ENCODE measurements around the gene SKOR1.
A peak's percentile ranks its signal among the peaks of the same experiment; 100 is the strongest.

Gene SKOR1

GRCh38 chr15:67832897-67833709 lies 7.8 kb downstream of the SKOR1 start:
- no peak for DNase-seq

DNA sequence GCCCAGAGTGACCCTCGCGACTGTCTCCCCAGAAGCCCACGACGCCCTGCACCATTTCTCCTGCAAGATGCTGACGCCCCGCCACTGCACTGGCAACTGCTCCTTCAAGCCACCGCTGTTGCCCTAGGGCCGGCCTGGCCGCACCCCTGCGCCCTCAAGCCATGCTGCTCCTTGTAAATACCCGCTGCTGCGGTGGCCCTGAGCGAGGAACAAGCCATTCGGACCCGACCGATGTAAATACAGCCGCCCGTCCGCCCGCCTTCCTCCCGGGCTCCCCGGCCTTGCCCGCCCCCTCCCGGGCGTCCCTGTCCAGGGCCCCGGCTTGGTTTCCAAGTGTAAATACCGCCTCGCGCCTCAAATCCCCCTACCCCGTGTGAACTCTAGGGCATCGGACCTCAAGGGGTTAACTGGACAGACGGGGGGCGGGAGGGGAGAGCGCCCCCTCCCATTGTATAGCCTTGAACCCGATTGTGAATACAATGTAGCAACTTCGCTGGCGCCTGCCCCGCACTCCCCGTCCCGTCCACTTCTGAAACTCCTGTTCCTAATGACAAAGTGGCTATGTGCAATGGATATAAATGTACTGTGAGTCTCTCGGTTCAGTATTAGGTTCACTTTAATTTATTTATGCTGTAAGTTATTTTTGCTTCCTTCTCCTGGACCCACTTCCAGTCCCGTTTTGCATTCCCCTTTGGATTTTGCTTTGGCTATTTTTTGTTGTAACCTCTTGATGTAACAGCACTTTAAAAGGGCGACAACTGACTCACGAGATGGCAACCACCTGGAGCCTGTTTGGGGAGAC lies 8.6 kb downstream of the SKOR1 start:
- DNase-seq: no peak

DNA sequence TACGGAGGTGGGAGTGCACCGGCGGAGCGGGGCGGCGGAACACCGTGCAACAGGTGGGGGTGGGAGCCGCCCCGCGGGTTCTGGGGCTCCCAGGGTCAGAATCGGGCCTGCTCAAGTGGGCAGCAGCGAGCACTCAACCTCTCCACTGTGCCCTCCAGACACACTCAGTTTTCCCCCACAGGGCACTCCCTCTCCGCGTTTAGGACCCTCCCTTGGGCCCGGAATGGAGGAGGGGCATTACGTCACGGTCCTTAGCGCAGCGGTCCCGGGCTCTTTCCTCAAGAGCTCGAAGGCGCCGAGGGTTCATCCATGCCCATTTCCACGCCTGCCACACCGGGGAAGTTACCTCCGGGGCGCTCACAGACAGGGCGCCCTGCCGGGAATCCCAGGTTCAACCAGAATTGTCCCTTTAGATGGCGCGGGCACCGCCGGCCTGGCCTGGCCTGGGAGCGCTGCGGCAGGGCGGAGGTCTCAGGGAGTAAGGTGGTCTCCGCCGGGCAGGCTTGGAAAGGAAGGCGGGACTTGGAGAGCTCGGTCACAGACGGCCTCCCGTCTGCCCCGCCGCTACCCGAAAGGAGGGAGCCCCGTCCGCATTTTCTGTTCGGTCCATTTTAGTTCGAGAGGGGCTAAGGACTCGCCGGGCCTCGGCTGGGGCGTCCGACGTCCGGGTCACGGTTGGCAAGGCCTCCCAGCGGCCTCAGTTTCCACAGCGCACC lies 9.4 kb downstream of the SKOR1 start:
- DNase-seq: no peak

DNA sequence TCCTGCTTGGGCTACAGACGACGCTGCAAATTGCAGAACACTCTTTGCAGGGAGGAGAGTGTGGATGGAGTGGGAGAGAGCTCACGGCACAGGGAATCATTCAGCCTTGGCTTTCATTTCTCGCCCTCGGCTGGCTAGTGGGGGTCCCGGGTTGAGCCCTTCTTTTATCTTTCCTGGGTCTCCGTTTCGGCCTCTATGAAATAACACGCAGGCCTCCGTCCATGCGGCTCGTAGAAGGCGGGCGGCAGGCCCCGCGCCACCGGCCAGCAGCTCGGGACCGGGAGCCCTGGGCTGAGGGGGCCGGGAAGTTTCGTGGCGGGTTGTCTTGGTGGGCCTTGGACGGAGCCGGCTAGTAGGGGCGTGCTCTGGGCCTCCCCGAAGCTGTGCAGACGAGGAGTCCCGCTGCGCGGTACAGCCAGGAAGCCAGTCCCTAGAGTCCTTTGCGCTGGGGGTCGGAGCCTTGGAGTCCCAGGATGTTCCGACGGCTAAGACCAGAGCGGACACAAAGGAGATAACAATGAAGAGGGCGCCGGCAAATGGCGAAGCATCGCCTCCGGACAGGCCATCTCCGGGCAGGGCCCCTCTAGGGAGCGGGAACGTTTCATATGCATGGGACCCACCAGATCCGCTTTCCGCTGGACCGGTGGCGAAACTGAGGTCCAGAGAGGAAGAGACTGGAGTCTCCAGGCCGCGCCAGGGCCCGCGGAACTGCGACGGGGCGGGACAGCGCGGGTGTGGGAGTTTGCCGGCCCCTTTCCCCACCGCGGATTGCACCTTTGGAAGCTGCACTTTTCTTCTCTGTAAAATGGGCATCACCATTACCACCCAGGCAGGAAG lies 10.2 kb downstream of the SKOR1 start:
- DNase-seq: no peak

GRCh38 chr15:67836134-67836455 lies 10.8 kb downstream of the SKOR1 start:
- no peak for DNase-seq

DNA sequence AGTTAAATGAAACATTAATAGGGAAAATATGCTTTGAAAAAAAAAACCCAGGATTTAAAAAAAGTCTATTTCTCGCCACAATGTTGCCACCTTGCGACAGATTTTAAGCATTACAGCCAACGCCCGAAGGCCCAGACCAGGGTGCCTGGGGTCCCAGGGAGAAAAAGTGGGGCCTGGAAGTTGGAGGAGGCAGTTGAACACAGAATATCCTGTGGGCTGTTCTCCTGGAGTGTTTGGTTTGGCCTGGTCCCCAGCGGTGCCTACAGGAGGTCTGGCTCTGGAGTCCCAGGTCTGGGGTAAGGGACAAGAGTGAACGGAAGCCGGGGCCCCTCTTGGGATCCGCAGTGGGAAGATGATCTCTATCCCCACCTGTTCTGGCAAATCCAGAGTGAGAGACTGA lies 11.2 kb downstream of the SKOR1 start:
- peak; percentile 10 to 32 for DNase-seq

DNA sequence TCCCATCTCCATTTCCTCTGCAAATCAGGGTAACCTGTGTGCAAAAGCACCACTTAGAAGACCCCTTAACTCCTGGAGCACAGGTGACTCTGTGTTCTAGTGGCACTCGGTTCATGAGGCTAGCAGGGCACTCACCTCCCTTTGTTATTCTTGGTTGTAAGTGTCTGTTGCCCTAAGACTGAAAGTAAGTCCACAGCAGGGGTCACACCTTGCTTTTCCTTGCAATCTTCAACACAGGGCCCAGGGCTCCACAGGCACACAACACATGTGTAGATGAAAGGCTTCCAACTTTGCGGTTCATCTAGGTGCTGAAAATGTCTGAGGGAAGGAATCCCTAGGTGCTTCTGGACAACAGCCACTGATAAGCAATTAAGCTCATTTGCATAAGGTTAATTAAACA lies 11.6 kb downstream of the SKOR1 start:
- DNase-seq: no peak

- DNase-seq: peak; percentile 62 to 63
These were observed 13.6 kb downstream of the SKOR1 start for GRCh38 chr15:67838789-67839332.

- DNase-seq: peak; percentile 42 to 57
These were observed 14.2 kb downstream of the SKOR1 start for GRCh38 chr15:67839499-67839928.

GRCh38 chr15:67839929-67840748 lies 14.8 kb downstream of the SKOR1 start, which contains the start of gene RNU6-1:
RNU6-1 (minus strand) TSS chr15:67840045.
- DNase-seq: peak; percentile 93 to 94

DNA sequence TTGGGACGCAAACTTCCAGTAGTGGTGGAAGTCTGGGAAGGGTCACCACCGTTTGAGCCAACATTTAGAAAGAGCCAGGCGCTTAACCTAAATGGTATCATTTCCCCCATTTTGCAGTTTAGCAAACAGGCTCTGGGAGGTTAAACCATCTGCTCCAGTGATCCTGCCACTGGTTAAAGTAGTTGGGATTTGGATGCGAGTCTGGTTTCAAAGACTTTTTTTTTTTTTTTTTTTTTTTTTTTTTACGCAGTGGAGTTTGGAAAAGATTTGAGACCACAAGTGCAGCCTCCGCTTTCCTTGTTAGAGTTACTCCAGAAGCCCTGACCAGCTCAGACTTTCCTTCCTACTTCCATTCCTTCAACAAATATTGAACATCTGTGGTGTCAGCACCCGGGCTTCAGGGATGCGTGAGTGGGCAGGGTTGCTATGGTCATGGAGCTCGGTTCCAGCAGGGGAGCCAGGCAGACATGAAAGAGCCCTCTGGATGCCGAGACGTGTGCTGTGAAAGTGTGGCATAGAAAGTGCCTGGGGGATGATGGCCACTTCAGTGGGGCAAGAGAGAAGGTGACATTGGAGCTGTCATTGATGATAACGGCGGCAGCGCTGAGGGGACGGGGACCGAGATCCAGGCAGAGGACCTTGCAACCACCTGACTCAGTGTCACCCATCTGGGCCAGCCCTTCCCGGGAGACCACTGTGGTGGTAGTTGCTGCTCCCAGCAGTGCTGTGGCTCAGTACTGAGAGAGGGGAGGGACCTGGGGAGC lies 15.6 kb downstream of the SKOR1 start:
- peak; percentile 11 to 18 for DNase-seq

GRCh38 chr15:67841513-67841762 lies 16.1 kb downstream of the SKOR1 start:
- no peak for DNase-seq

GRCh38 chr15:67843092-67843501 lies 17.8 kb downstream of the SKOR1 start:
- no peak for DNase-seq

- no peak for DNase-seq
These were observed 18.5 kb downstream of the SKOR1 start for GRCh38 chr15:67843571-67844387.

- DNase-seq: no peak
These were observed 20.7 kb downstream of the SKOR1 start for GRCh38 chr15:67845974-67846373.

- DNase-seq: no peak
These were observed 24.2 kb downstream of the SKOR1 start for GRCh38 chr15:67849538-67849937.

DNA sequence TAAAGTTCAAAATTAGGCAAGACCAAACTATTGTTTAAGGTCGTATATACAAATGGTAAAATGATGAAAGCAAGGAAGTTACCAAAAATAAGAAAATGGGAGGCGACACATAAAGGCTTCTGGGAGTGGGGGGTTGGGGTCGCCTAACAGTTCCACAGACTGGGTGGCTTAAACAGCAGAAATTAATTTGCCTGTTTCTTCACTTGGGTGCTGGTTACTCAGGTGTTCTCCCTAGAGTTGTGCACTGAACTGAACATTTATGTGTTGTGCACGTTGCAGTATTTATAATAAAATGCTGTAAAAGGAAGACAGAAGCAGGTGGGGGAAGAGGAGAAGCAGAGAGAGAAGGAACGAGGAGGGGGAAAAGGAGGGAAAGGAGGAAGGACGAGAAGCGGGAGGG lies 25.0 kb downstream of the SKOR1 start:
- no peak for DNase-seq

DNA sequence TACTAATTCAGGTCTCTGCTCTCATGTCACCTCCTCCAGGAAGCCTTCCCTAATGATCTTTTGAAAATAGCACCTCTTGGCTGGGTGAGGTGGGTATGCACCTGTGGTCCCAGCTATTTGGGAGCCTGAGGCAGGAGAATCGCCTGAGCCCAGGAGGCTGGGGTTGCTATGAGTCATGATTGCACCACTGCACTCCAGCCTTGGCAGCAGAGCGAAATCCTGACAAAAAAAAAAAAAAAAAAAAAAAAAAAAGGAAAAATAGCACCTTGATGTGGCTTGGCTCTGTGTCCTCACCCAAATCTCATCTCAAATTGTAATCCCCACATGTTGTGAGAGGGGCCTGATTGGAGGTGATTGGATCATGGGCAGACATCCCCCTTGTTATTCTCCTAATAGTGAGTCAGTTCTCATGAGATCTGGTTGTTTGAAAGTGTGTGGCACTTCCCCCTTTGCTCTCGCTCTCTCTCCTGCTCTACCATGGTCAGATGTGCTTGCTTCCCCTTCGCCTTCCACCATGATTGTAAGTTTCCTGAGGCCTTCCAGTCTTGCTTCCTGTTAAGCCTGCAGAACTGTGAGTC lies 25.8 kb downstream of the SKOR1 start:
- DNase-seq: peak; percentile 33 to 53

DNA sequence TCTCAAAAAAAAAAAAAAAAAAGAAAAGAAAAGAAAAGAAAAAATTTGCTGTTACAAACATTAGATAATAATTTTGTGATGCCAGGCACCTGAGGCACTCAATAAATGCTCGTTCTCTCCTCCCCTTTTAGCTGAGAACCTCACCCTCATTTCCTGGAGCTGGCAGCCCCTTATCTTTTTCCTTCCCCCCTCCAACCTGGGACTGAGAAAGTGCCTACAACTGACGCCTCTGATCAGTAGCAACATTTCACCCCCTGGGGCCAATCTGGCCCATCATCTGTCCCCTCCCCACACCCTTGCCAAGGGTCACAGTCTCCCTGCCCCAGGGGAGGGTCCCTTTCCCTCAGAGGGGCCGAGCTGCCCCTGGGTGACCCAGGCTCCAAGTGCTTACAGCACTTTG lies 27.1 kb downstream of the SKOR1 start:
- no peak for DNase-seq

DNA sequence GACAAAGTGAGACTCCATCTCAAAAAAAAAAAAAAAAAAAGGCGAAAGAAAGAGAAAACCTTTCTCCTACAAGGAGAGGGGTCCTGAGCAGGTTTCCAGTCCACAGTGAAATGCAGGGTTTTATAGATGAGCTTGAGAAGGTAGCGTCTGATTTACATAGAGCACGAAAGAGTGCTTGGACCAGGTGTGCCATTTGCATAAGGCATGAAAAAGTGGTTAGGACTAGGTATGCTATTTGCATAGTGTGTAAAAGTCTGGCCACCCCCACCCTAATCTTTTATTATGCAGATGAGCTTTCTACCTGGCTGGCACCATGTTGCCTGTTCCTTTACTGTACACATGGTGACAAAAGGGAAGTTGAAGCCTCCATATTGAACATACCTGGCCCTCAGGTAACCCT lies 28.1 kb downstream of the SKOR1 start:
- no peak for DNase-seq
